PC-3 (cell line): ENCODE results near the gene DYTN. TPM values are rescaled to one million over a fixed set of nuclear protein-coding genes. Genes with fewer than 3 reads are reported as not detected.

Source experiments
- ATAC-seq: fragments of 200-7000 bp; cut with Tn5 transposase; 2 replicates; pipeline ENCODE4 v1.9.1; 2020; ENCODE audit warnings: mild to moderate bottlenecking, moderate library complexity
- BruUV-seq: library from RNA; stranded (reverse); fragments of 400-500 nt; replicated peaks from 2 replicates; lab custom pipeline; 2021; lab: Mats Ljungman, UMichigan
- CTCF ChIA-PET: fragments of 300-600 bp; sonication (Branson Sonifier 250); formaldehyde crosslinking; loops from one replicate; lab custom pipeline; 2022; ENCODE audit warnings: antibody characterized with exemption; lab: Charles Lee
- POLR2A ChIA-PET: fragments of 300-600 bp; sonication (Branson Sonifier 250); formaldehyde crosslinking; loops from one replicate; lab custom pipeline; 2022; ENCODE audit warnings: antibody characterized with exemption; ENCODE audit not compliant: unreplicated experiment; lab: Charles Lee
- DNase-seq: peaks from one replicate; pipeline ENCODE4 v3.0.0-alpha.2; 2015
- H2AFZ ChIP-seq: fragments of 300-600 bp; sonication (generic); 2 replicates; pipeline ENCODE4 v1.6.0; 2016; ENCODE audit warnings: antibody characterized with exemption, low read length
- H3F3A ChIP-seq: fragments of 300-600 bp; sonication (generic); one replicate; pipeline ENCODE4 v1.6.0; 2017; ENCODE audit warnings: antibody characterized with exemption, low read length, control low read depth, mild to moderate bottlenecking; ENCODE audit not compliant: unreplicated experiment
- H3K27ac ChIP-seq: fragments of 300-600 bp; sonication (generic); 2 replicates; pipeline ENCODE4 v1.5.1; 2016; ENCODE audit warnings: mild to moderate bottlenecking, low read length
- H3K27me3 ChIP-seq: fragments of 300-600 bp; sonication (generic); 2 replicates; pipeline ENCODE4 v1.6.1; 2016; ENCODE audit warnings: low read length, mixed read lengths
- H3K36me3 ChIP-seq: fragments of 300-600 bp; sonication (generic); 2 replicates; pipeline ENCODE4 v1.6.1; 2016; ENCODE audit warnings: low read depth, mixed run types, low read length, mixed read lengths
- H3K4me1 ChIP-seq: fragments of 300-600 bp; sonication (generic); 2 replicates; pipeline ENCODE4 v1.5.1; 2016; ENCODE audit warnings: low read length; ENCODE audit not compliant: insufficient read depth
- H3K4me2 ChIP-seq: fragments of 300-600 bp; sonication (generic); 2 replicates; pipeline ENCODE4 v1.6.0; 2016; ENCODE audit warnings: low read length
- H3K4me3 ChIP-seq: fragments of 300-600 bp; sonication (generic); 2 replicates; pipeline ENCODE4 v1.5.1; 2016; ENCODE audit warnings: mild to moderate bottlenecking, low read length, mixed read lengths
- H3K79me2 ChIP-seq: fragments of 300-600 bp; sonication (generic); 2 replicates; pipeline ENCODE4 v1.6.1; 2017; ENCODE audit warnings: low read length, mixed read lengths
- H3K9ac ChIP-seq: fragments of 300-600 bp; sonication (generic); 2 replicates; pipeline ENCODE4 v1.6.0; 2016; ENCODE audit warnings: mild to moderate bottlenecking, low read length
- H3K9me2 ChIP-seq: fragments of 300-600 bp; sonication (generic); replicated peaks from 2 replicates; pipeline ENCODE4 v1.6.1; 2016; ENCODE audit warnings: mixed run types, low read length, mixed read lengths
- H3K9me3 ChIP-seq: fragments of 300-600 bp; sonication (generic); 2 replicates; pipeline ENCODE4 v1.6.1; 2016; ENCODE audit warnings: low read length, mixed read lengths
- H4K20me1 ChIP-seq: fragments of 300-600 bp; sonication (generic); 2 replicates; pipeline ENCODE4 v1.6.1; 2016; ENCODE audit warnings: low read length, mixed read lengths
- CTCF ChIP-seq: fragments of 300-600 bp; sonication (generic); conservative IDR thresholded peaks from 2 replicates; pipeline ENCODE4 v1.5.1; 2017; ENCODE audit warnings: antibody characterized with exemption, low read depth, mild to moderate bottlenecking, low read length
- EZH2 ChIP-seq: fragments of 300-600 bp; sonication (generic); IDR thresholded peaks from one replicate; pipeline ENCODE4 v1.6.1; 2017; ENCODE audit warnings: antibody characterized with exemption, mild to moderate bottlenecking, low read length; ENCODE audit not compliant: unreplicated experiment
- EZH2phosphoT487 ChIP-seq: fragments of 300-600 bp; sonication (generic); IDR thresholded peaks from 2 replicates; pipeline ENCODE4 v1.6.1; 2018; ENCODE audit warnings: mild to moderate bottlenecking, antibody characterized with exemption, low read length, borderline replicate concordance
- intact Hi-C: fragments of 100-400 bp; cut with micrococcal nuclease; formaldehyde crosslinking; loops from 2 replicates; pipeline ENCODE4 v1.9.0; 2023
- total RNA-seq: library from RNA; depleted of rRNA; stranded (reverse); fragments of >200 nt; gene quantifications from 2 replicates; pipeline ENCODE4 v1.2.3, GENCODE V29; 2014

Gene DYTN
- total RNA-seq, 1 experiment from 2014 or later: not detected

- no peak overlapping the region for H3K27ac ChIP-seq
- no peaks in the 10 kb centered on the region for H3K4me1 ChIP-seq
- POLR2A ChIA-PET: no interaction called here
- no peak overlapping the region for H3K9ac ChIP-seq
- no peaks in the 10 kb centered on the region for H3K9me2 ChIP-seq
- no peaks in the 10 kb centered on the region for H4K20me1 ChIP-seq
- intact Hi-C loops: no loop called here
- H3K27me3 ChIP-seq: peaks cover 8% of the 10 kb centered on the region
- no peaks in the 10 kb centered on the region for H3K9me3 ChIP-seq
- no peak overlapping the region for H3K4me2 ChIP-seq
- peak; percentile 17 for DNase-seq
- H3K79me2 ChIP-seq: no peaks in the 10 kb centered on the region
- TF ChIP-seq EZH2phosphoT487: no peak
- TF ChIP-seq CTCF: no peak
- TF ChIP-seq EZH2: no peak
- ATAC-seq: no peak
- no peaks in the 10 kb centered on the region for H3F3A ChIP-seq
- H3K4me3 ChIP-seq: no peak overlapping the region
- no peak overlapping the region for H2AFZ ChIP-seq
- H3K36me3 ChIP-seq: no peaks in the 10 kb centered on the region
- no TSS peak for BruUV-seq
- CTCF ChIA-PET: no interaction called here
These were observed 22.6 kb upstream of the DYTN start for GRCh38 chr2:206740800-206741199.

GRCh38 chr2:206739271-206739670 is 21.1 kb upstream of the DYTN start:
- TF ChIP-seq CTCF: no peak
- no peak for TF ChIP-seq EZH2phosphoT487
- TF ChIP-seq EZH2: no peak
- Histone ChIP-seq H3K4me1 (no peaks in the 10 kb centered on the region), H3K9me3 (no peaks in the 10 kb centered on the region), H3K4me2 (no peak overlapping the region), H3F3A (no peaks in the 10 kb centered on the region), H2AFZ (no peak overlapping the region), H3K36me3 (no peaks in the 10 kb centered on the region), H3K9me2 (no peaks in the 10 kb centered on the region), H4K20me1 (no peaks in the 10 kb centered on the region), H3K79me2 (no peaks in the 10 kb centered on the region), H3K27me3 (no peaks in the 10 kb centered on the region; the same call in none of the 2 replicates), H3K9ac (no peak overlapping the region), H3K27ac (no peak overlapping the region), H3K4me3 (no peak overlapping the region)
- no TSS peak for BruUV-seq
- CTCF ChIA-PET: no interaction called here
- ATAC-seq (no peak), DNase-seq (no peak)
- POLR2A ChIA-PET: no interaction called here
- intact Hi-C loops: no loop called here

- intact Hi-C loops: no loop called here
- H3K79me2 ChIP-seq: no peaks in the 10 kb centered on the region
- H3K4me2 ChIP-seq: no peak overlapping the region
- H3K9me3 ChIP-seq: no peaks in the 10 kb centered on the region
- H3K9me2 ChIP-seq: no peaks in the 10 kb centered on the region
- H3K27ac ChIP-seq: no peak overlapping the region
- H3K9ac ChIP-seq: no peak overlapping the region
- H2AFZ ChIP-seq: no peak overlapping the region
- no peaks in the 10 kb centered on the region for H4K20me1 ChIP-seq
- ChIA-PET POLR2A (no interaction called here), CTCF (no interaction called here)
- H3K4me3 ChIP-seq: no peak overlapping the region
- no peaks in the 10 kb centered on the region for H3K36me3 ChIP-seq
- peak; percentile 8 for DNase-seq
- no peaks in the 10 kb centered on the region for H3K4me1 ChIP-seq
- no TSS peak for BruUV-seq
- ATAC-seq: no peak
- TF ChIP-seq EZH2phosphoT487: no peak
- no peak for TF ChIP-seq CTCF
- no peak for TF ChIP-seq EZH2
- H3K27me3 ChIP-seq: no peaks in the 10 kb centered on the region; the same call in 1 of the 2 replicates
- H3F3A ChIP-seq: no peaks in the 10 kb centered on the region
These were observed 18.7 kb upstream of the DYTN start for GRCh38 chr2:206736935-206737334.
